Suprapubic skin (tissue), 3 donors: ENCODE measurements around the gene HSDL2.

Source experiments
- CTCF ChIP-seq, 2 donors: fragments of 200-600 bp in 1 of 2; fragments of 450-650 bp in 1 of 2; sonication (generic) in 1 of 2; IDR thresholded peaks; one replicate each; pipeline ENCODE4 v1.5.1; 2016 to 2019; ENCODE audit warnings: antibody characterized with exemption in 2 of 2, mild to moderate bottlenecking in 1 of 2, moderate library complexity in 1 of 2
- EP300 ChIP-seq: sonication (generic); formaldehyde crosslinking; IDR thresholded peaks from one replicate; pipeline ENCODE4 v1.6.1; 2017; ENCODE audit warnings: antibody characterized with exemption
- POLR2A ChIP-seq, 2 donors: fragments of 450-650 bp; IDR thresholded peaks; one replicate each; pipeline ENCODE4 v1.6.1; 2017; ENCODE audit warnings: antibody characterized with exemption in 2 of 2, mild to moderate bottlenecking in 2 of 2, moderate library complexity in 2 of 2

GRCh38 chr9:112380102-112380824 lies at the start of gene HSDL2:
- TF ChIP-seq CTCF (IDR thresholded peaks at IDR 0.05) (no peak), POLR2A (IDR thresholded peaks at IDR 0.05) (no peak), EP300 (no peak)
